ENCODE results near the gene SSX2IP. TPM values are rescaled to one million over a fixed set of nuclear protein-coding genes. Genes with fewer than 3 reads are reported as not detected.

SSX2IP gene
- 100 to 1,000 TPM in 4 of 6 experiments, 10 to 100 TPM in 2; 78.3 to 128 (median 121) TPM for total RNA-seq (2021; fragmentation: NEBNext Ultra II Directional; extraction: Animal tissue kit (Norgen Biotek cat#: 25700))
- long read RNA-seq, full-length matches to known transcripts: 29 of 88 reads
- long read RNA-seq, partial matches to known transcripts: 22 of 88 reads
- long read RNA-seq, other reads (novel, unspliced or antisense): 37 of 88 reads

GRCh38 chr1:84690397-84691121 lies at the start of gene SSX2IP:
Gene SSX2IP, minus strand, starts transcription at chr1:84690461. Its CDS starts 19,242 bp downstream, at chr1:84671219.
- no peak for TF ChIP-seq CTCF (IDR thresholded peaks at IDR 0.05)
- peak within 1 kb of the TSS; percentile 79 for H3K27ac Mint-ChIP-seq
- peaks cover 2% of the 10 kb centered on the region for H3K27me3 Mint-ChIP-seq (ENCODE audit: insufficient read depth)
- peaks cover 58% of the 10 kb centered on the region for H3K4me1 Mint-ChIP-seq (ENCODE audit: low read depth)
- peaks cover 6% of the 10 kb centered on the region for H3K9me3 Mint-ChIP-seq
- peak; percentile 97 for DNase-seq
- peaks cover 32% of the 10 kb centered on the region for H3K36me3 Mint-ChIP-seq (ENCODE audit: low read depth)
- peak within 1 kb of the TSS; percentile 91 for H3K4me3 Mint-ChIP-seq

GRCh38 chr1:84738237-84738636 lies 48.0 kb upstream of the SSX2IP start:
- no peak overlapping the region for H3K4me3 Mint-ChIP-seq
- H3K27ac Mint-ChIP-seq: no peak overlapping the region
- peaks cover 21% of the 10 kb centered on the region for H3K9me3 Mint-ChIP-seq
- no peak for TF ChIP-seq CTCF (IDR thresholded peaks at IDR 0.05)
- H3K4me1 Mint-ChIP-seq (ENCODE audit: low read depth): peaks cover 52% of the 10 kb centered on the region
- H3K27me3 Mint-ChIP-seq (ENCODE audit: insufficient read depth): no peaks in the 10 kb centered on the region; the same call in 1 of the 2 replicates
- peaks cover 25% of the 10 kb centered on the region for H3K36me3 Mint-ChIP-seq (ENCODE audit: low read depth)
- no peak for DNase-seq

- Mint-ChIP-seq H3K4me3 (no peak overlapping the region), H3K4me1 (ENCODE audit: low read depth) (peaks cover 46% of the 10 kb centered on the region), H3K36me3 (ENCODE audit: low read depth) (peaks cover 20% of the 10 kb centered on the region), H3K27ac (no peak overlapping the region), H3K27me3 (ENCODE audit: insufficient read depth) (no peaks in the 10 kb centered on the region; the same call in 1 of the 2 replicates), H3K9me3 (peaks cover 18% of the 10 kb centered on the region)
- DNase-seq: no peak
- no peak for TF ChIP-seq CTCF (IDR thresholded peaks at IDR 0.05)
These were observed 47.3 kb upstream of the SSX2IP start for GRCh38 chr1:84737590-84737989.

GRCh38 chr1:84736944-84737343 lies 46.7 kb upstream of the SSX2IP start:
- Mint-ChIP-seq H3K27ac (no peak overlapping the region; the same call in 1 of the 2 replicates), H3K9me3 (peaks cover 16% of the 10 kb centered on the region), H3K4me1 (ENCODE audit: low read depth) (peaks cover 39% of the 10 kb centered on the region), H3K27me3 (ENCODE audit: insufficient read depth) (no peaks in the 10 kb centered on the region; the same call in 1 of the 2 replicates), H3K4me3 (no peak overlapping the region), H3K36me3 (ENCODE audit: low read depth) (peaks cover 13% of the 10 kb centered on the region)
- no peak for DNase-seq
- TF ChIP-seq CTCF (IDR thresholded peaks at IDR 0.05): no peak

GRCh38 chr1:84736445-84736844 lies 46.2 kb upstream of the SSX2IP start:
- peak overlapping the region; percentile 78 for H3K27ac Mint-ChIP-seq
- H3K36me3 Mint-ChIP-seq (ENCODE audit: low read depth): peaks cover 12% of the 10 kb centered on the region
- no peaks in the 10 kb centered on the region; the same call in 1 of the 2 replicates for H3K27me3 Mint-ChIP-seq (ENCODE audit: insufficient read depth)
- peaks cover 35% of the 10 kb centered on the region for H3K4me1 Mint-ChIP-seq (ENCODE audit: low read depth)
- no peak for DNase-seq
- no peak for TF ChIP-seq CTCF (IDR thresholded peaks at IDR 0.05)
- no peak overlapping the region for H3K4me3 Mint-ChIP-seq
- H3K9me3 Mint-ChIP-seq: peaks cover 15% of the 10 kb centered on the region
